HG03378 (cell line): Measurements from ENCODE around the gene MSL3.

Source experiments
- ATAC-seq: cut with Tn5 transposase; IDR thresholded peaks from one replicate; pipeline ENCODE4 v1.9.1; 2021; ENCODE audit warnings: mild to moderate bottlenecking, moderate library complexity; ENCODE audit not compliant: unreplicated experiment

Gene MSL3

DNA sequence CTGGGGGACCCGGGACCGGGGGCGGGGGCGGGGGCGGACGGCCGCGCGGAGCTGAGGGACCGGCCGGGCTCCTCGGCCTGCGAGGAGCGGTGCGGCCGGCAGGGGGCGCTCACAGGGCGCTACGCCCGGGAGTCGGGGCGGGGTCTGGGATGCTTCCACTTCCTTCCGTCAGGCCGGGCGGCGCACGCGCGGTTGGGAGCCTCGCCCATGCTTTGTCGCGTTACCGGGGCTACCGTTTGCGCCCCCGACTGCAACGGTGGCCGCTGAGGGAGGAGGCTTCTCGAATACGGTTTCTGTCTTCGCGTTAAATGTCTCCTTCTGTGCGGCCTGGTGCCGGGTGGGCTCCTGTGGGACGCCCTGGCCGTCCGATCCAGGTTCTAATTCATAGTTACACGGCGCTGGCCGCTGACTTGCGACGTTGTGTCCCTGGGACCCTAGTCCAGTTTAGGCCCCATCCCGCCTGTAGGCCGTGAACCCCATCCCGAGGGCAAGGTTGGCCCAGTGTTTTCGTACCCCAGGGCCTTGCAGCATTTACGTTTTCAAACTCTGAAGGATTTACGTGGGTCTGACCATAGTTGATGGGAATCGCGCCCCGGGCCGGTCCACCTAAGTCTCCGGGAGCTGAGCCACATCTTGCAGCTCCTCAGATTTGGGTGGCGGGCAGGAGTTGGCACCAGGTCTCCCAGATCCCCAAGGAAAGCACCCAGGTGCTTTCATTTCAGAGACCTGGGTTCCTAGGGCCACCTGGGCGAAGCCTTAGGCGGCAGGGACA lies 549 bp downstream of the MSL3 start:
- peak; percentile 36 for ATAC-seq

- ATAC-seq: peak; percentile 0
These were observed 1.1 kb downstream of the MSL3 start for GRCh38 chrX:11759172-11759460.

- peak; percentile 82 for ATAC-seq
These were observed 1.6 kb downstream of the MSL3 start for GRCh38 chrX:11759461-11760311.

DNA sequence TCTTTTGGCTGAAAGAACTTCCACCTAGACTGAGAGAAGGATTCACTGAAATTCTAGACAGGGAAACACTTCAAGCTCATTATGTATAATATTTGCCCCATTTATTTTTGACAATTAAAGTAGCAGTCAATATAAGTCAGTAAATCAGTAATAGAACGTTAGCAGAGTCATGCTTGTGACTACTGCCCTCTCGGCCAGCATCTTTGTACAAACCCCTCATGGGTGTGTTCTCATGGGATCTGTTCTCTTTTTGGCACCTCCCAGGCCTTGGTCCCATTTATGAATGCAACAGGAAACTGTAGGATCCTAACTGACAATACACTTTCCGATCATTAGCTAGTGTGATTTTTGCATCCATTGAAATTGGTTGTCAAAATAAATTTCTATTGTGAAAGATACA lies 2.9 kb downstream of the MSL3 start:
- ATAC-seq: no peak

DNA sequence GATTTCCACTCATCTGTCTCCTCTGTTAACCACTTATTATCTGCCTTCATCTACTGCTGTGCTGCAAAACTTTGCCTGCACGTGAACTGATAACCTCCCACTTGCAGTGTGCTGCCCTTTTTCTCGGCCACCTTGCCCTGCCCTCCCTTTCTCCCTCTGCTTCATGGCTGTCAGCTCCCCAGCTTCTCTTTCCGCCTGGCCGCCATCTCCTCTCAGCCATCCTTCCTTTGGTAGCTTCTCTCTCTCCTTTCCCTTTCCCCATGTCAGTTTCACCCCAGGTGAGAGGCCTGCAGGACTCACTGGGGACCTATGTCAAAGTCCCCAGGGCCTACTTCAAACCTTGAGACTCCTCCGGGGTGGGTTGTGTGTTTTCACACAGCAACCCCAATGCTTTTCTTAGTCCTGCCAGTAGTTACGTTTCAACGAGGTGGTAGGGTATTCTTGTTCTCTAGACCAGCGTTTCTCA lies 6.6 kb downstream of the MSL3 start:
- peak; percentile 32 for ATAC-seq

DNA sequence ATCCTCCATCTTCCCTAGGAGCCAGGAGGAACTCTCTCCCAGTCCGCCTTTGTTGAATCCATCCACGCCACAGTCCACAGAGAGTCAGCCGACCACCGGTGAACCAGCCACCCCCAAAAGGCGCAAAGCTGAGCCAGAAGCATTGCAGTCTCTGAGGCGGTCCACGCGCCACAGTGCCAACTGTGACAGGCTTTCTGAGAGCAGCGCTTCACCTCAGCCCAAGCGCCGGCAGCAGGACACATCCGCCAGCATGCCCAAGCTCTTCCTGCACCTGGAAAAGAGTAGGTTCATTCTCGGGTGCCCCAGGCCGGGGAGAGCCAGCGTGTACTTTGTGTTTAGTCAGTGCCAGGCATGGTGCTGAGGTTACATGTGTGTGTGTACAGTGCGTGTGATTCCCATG lies 7.4 kb downstream of the MSL3 start:
- no peak for ATAC-seq

DNA sequence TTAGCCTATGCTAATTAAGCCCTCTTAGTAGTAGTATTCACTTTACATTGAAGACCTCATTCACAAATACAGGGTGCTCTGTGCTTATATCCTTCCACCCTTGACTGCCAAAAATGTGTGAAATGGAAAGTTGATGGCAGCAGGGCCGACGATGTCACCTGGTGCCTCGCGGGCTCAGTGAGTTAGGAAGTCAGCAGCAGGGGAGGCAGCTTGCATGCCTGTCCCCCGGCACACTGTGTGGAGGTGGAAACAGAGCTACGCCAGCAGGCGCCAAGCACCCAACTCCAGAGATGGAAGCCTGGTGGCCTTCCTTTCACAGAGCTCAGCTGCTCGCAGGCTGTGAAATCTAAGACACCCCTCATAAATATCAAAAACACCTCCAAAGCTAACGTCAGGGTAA lies 8.4 kb downstream of the MSL3 start:
- no peak for ATAC-seq

DNA sequence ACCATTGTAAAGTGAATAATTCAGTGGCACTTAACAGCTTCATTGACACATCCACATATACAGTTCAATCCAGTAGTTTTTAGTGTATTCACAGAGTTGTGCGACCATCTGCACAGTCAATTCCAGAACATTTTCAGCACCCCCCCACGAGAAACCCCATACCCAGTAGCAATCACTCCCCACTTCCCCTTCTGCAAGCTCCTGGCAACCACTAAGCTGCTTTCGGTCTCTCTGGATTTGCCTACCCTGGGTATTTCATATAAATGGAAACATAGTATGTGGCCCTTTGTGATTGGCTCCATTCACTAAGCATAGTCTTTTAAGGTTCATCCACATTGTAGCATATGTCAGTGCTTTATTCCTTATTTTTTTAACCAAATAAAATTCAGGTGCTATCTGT lies 10.0 kb downstream of the MSL3 start:
- ATAC-seq: peak; percentile 65

- peak; percentile 73 for ATAC-seq
These were observed 12.3 kb downstream of the MSL3 start for GRCh38 chrX:11770320-11770719.

GRCh38 chrX:11778230-11778629 lies 20.2 kb downstream of the MSL3 start:
- ATAC-seq: no peak

- no peak for ATAC-seq
These were observed 23.1 kb downstream of the MSL3 start for GRCh38 chrX:11781133-11781532.

- no peak for ATAC-seq
These were observed 23.8 kb downstream of the MSL3 start for GRCh38 chrX:11781734-11782370.

DNA sequence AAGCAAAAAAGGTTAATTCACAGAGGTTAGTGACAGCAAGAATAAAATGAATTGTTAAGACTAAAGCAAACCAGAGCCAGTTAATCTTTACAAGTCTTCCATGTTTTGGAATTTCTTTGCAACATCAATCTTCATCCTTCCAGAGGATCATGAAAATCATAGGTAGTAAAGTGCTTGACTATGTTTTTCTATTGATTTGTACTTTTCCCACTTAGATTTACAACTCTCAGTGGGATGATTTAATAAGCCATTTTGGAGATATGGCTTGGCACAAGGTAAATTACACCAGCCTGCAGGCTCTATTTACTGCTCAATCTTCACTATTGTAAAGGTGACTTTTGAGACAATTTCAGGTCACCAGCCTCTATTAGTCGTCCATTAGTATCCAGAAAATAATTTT lies 26.5 kb downstream of the MSL3 start:
- no peak for ATAC-seq

DNA sequence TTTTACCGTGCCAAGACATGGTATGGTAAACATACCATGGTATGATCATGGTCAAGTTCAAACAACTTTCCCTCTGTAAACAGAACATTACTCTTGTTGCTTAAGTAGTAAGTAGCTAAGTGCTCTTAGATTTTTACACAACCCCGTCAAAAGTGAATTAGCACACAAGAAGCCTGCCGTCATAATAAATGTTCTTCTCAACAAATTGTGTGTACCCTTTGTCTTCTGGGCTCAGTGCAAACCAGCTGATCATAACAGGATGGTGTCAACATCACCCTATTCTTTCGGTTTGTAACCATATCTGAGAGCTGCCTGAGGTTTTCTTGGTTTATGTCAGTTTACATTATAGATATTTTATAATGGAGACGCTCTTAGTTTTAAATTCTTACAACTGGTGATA lies 28.8 kb downstream of the MSL3 start:
- ATAC-seq: no peak

- ATAC-seq: no peak
These were observed 29.5 kb downstream of the MSL3 start for GRCh38 chrX:11787564-11787963.

DNA sequence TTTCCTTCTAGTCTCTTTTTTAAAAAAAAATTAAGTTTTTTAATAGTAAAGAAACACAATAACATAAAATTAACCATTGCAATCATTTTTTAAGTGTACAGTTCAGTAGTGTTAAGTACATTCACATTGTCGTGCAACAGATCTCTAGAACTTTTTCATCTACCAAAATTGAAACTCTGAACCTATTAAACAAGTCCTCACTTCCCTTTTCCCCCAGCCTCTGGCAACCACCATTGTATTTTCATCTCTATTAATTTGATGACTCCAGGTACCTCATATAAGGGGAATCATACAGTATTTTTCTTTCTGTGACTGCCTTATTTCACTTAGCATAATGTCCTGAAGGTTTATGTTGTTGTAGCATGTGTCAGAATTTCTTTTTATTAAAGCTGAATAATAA lies 31.8 kb downstream of the MSL3 start:
- peak; percentile 36 for ATAC-seq

DNA sequence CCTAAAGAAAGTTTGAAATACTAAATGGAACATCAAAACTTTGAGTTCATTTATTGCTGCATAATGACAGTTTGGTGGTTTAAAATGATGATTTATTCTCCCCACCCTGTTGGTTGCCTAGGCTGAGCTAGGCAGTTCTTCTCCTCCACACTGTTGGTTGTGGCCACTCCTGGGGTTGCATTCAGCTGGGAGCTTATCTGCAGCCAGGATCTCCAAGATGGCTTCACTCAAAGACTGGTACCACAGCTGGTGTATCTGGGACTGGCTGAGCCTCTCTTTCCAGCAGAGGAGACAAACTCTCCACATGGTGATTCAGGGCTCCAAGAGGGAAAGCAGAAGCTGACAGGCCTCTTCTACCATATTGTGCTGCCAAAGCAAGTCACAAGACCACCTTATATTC lies 33.1 kb downstream of the MSL3 start:
- no peak for ATAC-seq

DNA sequence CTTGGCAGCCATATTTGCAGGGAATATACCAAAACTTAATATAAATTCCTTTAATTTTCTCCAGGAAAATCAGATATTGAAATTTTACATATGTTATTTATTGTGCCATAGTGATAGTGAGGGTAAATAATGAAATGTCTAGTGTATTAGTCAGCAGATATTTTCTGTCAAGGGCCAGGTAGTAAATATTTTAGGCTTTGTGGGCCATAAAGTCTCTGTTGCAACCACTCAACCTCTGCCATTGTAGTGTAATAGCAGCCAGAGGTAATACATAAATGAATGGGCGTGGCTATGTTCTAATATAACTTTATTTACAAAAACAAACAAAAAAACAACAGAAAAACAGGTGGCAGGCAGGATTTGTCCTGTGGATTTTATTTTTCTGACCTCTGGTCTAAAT lies 33.5 kb downstream of the MSL3 start:
- ATAC-seq: no peak

DNA sequence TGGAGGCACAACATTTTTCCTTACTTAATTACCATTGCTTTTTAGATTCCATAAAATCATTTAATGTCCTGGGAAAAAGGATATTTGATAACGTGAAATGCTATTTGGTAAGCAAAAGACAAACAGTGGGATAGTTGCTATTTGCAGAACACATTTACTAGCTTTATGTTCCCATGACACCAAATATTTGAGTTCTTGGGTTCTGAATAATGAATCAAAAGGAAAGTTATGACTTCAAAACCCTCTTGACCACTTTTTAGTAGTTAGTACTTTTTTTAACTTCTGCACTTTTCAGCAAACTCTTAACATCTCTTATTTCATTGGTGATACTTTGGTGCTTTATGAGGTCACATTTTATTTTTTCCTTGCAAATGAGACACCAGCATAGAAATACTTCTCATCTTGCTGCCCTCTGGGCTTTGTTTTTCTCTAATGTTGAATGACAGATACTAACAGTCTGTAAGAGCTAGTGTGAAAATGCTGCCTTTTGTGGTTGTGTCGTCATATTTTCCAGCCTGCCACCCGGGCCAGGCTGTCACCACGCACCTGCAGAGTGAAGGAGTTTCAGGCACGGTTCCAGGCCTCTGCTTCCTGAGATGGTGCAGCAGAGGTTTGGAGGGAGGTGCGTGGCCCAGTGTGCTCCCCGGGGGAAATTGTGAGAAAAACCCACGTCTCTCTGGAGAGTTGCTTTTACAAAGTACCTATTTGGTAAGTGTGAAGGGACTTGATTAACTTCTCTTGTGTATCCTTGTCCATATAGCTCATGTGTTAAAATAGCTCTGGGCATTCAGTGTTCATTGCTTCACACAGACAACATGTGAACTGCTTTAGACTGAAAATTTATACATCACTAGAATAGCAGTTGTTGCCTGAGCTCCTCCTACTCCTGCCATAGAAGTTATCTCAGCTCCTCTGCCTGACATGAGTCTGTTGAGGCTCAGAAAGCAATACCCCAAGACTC lies 34.7 kb downstream of the MSL3 start:
- peak; percentile 88 for ATAC-seq

- ATAC-seq: no peak
These were observed 35.7 kb downstream of the MSL3 start for GRCh38 chrX:11793734-11794133.

DNA sequence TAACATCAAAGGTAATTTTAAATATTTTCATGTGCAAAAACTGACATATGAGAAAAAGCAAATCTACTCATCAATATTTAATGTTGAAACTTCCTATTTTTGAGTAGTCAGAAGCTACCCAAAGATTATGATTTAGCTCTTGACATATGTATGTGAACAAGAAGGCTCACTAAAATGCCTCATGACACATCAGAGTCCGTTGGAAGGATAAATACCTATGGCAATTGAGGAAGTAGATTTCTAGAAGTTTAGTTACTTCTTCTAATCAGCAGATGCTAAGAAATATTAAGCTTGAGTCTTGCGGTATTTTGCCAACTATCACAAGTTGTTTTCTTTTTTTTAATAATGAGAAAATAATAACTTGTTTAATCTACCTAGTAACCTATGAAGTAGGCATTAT lies 55.3 kb downstream of the MSL3 start:
- no peak for ATAC-seq
